Inflammatory macrophage treated with lipopolysaccharide for 4 hours (primary cell): Measurements from ENCODE around the gene CERT1.

Experiments used
- DNase-seq: peaks from one replicate; pipeline ENCODE4 v3.0.0-alpha.2; 2020

Gene CERT1

DNA sequence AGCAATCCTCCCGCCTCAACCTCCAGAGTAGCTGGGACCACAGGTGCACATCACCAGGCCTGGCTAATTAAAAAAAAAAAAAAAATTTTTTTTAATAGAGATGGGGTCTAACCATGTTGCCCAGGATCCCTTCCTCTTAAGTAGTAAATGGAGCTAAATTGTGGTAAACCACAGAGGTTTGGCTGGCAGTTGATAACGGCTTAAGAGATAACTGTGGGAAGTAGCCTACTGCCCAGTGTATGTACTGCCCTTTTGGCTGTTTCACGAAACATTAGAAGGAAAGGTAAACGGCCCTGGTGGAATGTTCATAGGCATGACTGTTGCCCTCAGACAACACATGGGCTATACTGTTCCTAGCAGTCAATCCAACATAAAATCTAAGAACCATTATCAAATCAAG, 130.0 kb downstream of the CERT1 start:
- DNase-seq = no peak

DNA sequence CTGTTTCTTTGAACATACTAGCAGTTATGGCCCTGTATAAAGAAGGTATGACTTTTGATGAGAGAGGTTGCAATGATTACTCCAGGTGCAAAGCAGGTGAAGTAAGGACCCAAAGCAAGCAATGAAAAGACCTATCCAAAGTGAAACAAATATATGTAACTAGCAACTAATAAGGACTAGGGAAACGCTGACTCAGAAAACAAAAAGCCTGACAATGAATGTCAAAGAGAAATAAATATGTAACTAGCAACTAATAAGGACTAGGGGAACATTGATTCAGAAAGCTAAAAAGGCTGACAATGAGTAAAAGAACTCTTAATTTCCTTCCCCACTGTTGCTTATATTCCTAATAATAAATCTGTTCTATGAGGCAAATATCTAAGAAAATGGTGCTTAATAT, 131.3 kb downstream of the CERT1 start:
- DNase-seq = no peak

DNA sequence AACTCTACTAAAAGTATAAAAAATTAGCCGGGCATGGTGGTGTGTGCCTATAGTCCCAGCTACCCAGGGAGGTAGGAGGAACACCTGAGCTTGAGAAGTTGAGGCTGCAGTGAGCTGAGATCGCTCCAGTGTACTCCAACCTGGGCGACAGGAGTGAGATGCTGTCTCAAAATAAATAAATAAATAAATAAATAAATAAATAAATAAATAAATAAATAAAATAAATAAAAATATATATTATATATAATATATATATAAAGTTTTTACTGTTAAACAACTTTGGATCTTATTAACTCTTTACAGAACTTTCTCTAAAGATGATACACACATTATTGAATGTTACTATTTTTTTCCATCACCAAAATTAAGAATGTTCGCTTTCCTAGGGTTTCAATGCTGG, 136.0 kb downstream of the CERT1 start:
- no peak for DNase-seq

DNA sequence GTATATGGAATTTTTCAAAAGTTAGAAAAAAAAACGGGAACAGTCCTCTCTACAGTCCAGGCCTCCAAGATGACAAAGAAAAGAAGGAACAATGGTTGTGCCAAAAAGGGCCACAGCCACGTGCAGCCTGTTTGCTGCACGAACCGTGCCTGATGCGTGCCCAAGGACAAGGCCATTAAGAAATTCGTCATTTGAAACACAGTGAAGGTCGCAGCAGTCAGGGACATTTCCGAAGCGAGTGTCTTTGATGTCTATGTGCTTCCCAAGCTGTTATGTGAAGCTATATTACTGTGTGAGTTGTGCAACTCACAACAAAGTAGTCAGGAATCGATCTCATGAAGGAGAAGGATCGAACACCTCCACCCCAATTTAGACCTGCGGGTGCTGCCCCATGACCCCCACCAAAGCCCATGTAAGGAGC, 137.0 kb downstream of the CERT1 start:
- DNase-seq = no peak

DNA sequence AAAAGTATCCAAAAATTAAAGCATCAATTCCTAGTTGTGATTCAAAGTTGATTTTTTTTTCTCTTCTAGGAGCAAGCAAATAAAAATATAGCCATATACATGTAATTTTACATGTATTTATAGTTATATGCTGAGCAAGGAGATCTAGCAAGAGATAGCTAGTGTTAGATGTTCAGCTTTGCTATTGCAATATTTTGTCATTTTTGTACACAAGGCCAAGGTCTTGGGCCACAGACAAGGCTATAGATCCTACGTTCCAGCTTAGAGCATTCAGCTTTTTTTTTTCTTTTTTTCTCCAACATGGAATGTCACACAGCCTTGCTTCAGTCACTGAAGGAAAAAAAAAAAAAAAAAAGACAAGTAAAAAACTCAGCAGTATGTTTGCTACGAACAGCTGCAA, 137.6 kb downstream of the CERT1 start:
- no peak for DNase-seq

DNA sequence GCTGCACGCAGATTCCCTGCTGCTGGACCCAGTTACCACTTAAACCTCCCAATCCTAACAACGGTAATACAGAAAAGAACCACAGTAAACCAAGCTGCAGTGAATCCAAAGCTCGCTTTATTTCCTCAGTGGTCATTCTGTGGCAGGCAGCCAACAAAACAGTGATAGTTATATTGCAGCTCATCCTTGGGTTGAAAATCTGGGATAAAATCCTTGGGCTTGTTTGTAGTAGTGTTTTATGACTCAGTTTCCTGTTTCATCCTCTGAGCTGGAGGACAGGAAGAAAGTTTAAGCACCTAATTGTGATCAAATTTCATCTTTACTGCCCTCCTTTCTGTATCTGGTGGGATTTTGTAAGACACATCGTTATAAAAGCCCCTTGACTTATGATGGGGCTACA, 143.0 kb downstream of the CERT1 start:
- no peak for DNase-seq

DNA sequence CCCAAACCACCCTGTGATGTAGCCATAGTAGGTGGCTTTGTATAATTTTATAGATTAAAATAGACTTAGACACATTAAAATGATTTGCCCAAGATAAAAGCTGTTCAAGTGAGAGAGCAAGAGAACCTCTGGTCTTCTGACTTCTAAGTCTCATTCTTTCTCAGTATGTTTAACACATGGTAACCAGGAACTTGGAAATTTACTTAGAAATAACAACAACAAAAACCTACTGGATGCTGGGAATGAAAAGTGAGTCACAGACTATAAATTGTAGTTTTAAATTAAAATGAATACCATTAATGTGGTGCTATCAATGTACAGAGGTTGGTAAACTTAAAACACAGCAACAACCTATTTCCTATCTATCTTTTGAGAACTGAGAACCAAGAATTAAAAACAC, 144.0 kb downstream of the CERT1 start:
- no peak for DNase-seq

DNA sequence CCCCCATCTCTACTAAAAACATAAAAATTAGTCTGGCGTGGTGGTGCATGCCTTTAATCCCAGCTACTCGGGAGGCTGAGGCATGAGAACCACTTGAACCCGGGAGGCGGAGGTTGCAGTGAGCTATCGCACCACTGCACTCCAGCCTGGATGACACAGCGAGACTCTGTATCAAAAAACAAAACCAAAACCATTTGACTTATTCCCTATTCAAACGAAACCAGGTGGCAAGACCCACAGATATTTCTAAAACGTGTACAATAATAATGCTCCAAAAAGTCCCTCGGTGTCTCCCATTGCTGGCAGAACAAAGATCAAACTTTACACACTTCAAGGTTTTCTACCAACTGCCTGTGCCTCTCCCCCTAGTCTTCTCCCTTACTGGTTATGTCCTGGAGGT, 144.6 kb downstream of the CERT1 start:
- DNase-seq = no peak

DNA sequence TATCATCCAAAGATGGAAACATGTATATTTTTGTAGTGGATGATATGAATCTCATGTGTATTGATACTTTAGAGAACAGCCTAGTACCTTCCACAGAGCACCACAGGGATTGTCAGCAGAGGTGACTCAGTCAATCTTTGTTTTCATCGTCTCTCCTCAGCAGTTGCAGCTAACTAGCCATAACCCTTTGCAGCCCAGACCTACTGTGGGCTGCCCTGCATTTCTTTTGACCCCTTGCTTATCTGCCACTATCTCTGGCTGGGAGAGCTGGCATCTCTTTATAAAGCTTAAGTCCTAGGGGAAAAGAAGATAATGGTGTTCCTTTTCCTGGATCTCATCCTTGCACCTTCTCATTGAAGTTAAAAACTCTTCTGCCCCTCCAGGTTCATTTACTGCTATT, 145.7 kb downstream of the CERT1 start:
- DNase-seq = no peak

DNA sequence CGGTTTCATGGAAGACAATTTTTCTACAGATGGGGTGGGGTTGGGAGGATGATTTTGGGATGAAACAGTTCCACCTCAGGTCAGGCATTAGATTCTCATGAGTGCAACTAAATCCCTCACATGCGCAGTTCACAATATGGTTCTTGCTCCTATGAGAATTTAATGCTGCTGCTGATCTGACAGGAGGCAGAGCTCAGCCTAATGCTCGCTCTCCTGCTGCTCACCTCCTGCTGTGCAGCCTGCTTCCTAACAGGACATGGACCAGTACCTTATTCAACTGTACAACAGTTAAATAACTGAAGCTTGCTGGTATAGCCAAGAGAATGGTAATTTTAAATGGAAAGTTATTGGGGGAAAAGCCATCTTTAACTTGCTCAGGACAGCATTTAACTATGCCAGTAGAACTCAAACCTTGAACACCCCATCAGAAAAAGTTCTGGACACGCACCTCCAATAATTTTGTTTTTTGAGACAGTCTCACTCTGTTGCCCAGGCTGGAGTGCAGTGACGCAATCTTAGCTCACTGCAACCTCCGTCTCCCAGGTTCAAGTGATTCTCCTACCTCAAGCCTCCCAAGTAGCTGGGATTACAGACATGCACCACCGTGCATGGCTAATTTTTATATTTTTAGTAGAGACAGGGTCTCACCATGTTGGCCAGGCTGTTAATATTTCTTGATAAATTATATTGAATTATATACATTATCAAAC, 146.7 kb downstream of the CERT1 start:
- DNase-seq = no peak

DNA sequence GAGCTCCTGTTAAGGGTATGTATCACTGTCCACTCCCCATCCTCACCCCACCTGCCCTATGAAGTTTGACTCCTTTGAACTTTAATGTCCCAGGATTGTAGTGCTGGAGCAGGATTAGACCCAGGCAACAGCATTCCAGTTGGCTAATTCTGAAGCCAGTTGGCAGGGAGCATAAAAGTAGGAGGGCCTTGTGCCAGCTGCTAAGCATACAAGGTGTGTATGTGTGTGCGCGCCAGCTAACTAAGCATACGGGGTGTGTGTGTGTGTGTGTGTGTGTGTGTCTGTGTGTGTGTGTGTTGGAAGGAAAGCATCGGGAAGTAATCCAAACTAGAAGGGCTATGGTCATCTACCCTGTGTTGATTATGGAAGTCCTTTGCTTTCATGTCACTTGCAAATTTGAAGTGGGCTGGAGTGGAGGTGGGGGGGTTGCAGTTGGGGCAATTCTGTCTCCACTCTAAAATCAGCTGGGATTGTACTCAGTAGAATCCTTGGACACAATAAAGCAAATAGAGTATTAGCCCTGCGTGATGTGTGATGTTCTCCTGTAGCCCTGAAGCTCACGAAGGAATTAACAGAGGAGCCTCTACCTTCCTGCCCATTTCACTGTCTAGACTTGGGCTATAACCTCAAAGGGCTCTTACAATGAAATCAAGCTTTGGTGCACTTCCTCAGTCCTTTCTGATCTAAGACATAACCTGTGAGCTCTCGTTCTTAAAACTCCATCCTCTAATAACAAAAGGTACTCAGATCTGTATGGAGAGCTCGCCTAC, 147.5 kb downstream of the CERT1 start:
- DNase-seq = no peak

DNA sequence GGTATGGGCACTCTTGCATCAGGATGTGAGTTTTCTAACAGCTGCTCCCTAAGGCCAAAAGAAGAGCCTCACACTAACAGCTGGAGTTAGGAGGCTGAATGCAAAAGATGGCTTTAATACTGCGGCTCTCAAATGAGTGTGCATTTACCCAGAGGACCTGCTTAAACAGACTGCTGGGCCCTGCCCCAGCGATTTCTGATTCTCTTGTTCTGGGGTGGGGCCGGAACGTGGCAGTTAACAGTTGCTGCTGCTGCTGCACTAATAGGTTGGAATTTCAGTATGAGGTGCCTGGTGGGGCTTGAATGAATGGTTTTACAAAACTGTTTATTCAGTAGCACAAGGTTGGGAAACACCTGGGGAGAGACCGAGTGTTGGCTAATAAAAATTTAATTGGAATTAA, 148.3 kb downstream of the CERT1 start:
- no peak for DNase-seq

DNA sequence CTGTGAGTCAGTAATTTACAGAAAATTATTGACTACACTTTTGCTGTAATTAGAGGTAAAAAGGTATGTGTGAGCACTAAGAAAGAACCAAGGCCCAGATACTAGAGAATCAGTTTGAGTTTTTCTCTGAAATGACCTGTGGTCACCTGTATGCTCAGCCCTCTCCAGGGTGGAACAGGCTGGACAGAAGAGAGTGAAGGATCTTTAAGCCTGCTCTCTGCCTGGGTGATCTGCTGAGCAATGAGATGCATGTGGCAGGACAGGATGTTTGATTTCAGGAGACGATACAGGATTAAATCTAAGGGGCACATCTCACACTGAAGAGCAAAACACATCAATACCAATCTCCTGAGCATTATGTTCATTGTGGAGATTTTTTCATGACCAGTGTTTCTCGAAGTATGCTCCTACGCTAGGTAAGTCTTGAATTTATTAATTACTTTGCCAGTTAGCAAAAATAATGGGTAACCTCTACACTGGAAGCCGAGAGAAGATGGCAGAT, 148.9 kb downstream of the CERT1 start:
- no peak for DNase-seq

DNA sequence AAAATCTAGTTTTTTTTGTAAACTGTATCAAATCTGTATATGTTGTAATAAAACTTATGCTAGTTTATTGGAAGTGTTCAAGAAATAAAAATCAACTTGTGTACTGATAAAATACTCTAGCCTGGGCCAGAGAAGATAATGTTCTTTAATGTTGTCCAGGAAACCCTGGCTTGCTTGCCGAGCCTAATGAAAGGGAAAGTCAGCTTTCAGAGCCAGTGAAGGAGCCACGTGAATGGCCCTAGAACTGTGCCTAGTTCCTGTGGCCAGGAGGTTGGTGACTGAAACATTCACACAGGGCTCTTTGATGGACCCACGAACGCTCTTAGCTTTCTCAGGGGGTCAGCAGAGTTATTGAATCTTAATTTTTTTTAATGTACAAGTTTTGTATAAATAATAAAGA, 150.1 kb downstream of the CERT1 start:
- DNase-seq = no peak

DNA sequence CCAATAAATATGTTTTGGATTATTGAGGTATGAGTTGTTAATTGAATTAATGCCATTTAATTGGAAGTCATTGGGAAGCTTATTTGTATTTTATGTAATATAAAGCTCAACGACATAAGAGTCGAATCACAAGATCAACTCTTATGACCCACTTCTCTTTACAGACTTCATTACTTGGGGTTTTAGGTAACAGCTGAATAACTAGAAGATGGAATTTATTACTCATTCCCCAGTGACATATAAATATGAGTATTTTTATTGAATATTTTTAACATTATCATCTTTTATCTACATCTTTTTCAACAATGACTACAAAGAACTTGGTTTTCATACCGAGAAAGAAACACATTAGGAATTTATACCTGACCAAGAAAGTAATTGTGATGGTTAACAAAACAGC, 153.3 kb downstream of the CERT1 start:
- DNase-seq = no peak

DNA sequence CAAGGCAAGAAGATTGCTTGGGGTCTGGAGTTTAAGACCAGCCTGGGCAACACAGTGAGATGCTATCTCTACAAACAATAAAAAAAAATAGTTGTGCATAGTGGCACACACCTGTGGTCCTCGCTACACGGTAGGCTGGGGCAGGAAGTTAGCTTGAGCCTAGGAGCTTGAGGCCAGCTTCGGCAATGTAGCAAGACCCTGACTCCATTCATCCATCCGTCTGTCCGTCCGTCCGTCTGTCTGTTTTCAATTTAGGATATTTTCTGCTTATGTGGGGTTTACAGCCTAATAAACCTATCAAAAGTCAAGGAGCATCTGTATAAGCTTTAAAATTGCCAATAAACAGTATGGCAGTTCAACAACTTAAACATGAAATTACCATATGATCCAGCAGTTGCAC, 154.7 kb downstream of the CERT1 start:
- DNase-seq = no peak

DNA sequence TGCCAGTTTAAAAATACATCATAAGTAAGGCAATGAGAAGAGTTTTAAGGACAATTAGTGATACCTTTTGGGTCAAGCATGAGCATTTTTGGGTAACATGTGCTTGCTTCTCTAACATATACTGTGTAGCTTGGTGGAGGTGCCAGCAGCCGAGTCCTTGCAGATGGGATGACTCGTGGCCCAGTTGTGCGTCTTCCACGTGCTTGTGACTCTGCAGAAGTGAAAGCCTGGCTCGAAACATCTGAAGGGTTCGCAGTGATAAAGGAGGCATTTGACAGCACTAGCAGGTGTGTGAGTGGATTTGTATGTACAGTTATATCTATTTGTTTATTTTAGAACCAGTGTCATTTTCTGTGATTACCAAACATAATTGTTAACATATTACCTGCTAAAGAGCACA, 156.2 kb downstream of the CERT1 start:
- no peak for DNase-seq

DNA sequence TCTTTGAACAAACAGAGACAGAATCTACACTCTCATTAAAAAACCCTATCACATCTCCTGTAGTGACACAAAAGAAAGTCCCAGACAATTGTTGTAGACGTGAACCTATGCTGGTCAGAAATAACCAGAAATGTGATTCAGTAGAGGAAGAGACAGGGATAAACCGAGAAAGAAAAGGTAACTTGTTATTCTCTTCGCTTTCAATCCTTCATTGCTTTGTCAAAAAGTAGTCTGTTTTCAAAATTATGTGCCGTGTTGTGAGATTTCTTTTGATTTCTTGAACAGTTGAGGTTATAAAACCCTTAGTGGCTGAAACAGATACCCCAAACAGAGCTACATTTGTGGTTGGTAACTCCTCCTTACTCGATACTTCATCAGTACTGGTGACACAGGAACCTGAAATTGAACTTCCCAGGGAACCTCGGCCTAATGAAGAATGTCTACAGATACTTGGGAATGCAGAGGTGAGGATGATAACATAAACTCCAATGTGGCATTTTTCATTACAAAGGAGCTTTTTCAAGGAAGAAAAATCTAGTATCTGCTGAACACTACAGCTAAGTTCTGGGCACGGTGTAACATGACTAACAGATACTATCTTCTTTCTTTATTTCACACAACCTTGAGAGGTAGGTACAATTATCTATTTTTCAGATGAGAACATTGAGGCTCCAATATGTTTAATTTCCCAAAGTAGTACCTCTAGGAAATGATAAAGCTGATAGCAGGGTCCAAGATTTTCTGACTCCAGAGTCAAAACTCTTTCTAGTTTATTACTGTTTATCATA, 160.1 kb downstream of the CERT1 start:
- no peak for DNase-seq

DNA sequence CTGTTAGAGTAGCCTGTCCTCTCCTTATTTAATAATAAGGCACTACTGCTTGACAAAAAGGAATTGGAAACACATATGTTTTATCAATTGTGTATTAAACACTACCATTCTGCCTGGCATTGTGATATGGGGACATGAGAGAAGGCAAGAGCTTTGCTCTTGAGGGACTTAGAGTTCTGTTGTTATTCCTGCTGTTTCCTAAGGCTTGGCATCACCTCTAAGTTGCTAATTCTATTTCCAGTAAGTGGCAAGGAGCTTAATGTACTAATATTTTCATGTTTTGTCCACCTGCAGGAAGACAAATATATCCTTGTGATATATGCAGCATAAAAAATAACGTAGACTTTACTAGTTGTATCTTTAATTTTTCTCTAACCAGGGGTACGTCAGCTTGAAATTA, 161.8 kb downstream of the CERT1 start:
- no peak for DNase-seq

DNA sequence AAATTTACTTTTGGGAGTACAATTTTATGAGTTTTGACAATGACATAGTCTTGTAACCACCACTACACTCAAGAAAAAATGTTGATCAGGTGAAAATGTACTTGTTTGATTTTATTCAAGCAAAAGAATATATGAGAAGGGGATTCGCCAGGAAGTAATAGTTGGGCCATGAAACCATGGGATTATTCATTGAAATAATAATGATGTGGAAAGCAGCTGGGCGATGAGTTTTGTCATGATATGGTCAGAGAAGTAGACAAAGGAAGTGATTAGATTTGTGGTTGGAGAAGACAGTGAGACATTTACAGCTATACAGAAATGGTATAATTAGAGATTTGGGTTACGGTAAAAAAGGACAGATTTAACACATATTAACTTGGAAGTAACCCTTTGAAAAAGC, 163.2 kb downstream of the CERT1 start:
- DNase-seq = no peak

DNA sequence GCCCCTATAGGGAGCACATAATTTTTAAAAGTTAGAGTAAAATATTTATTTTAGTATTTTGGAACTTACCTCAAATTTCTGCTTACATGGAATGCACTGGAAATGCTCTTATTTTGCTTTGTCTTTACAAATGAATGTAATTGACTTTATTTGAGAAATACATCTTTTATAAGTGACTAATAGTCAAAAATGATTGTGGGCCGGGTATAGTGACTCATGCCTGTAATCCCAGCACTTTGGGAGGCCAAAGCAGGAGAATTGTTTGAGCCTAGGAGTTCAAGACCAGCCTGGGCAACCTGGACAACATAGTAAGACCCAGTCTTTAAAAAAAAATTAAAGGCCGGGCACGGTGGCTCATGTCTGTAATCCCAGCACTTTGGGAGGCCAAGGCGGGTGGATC, 168.6 kb downstream of the CERT1 start:
- no peak for DNase-seq

DNA sequence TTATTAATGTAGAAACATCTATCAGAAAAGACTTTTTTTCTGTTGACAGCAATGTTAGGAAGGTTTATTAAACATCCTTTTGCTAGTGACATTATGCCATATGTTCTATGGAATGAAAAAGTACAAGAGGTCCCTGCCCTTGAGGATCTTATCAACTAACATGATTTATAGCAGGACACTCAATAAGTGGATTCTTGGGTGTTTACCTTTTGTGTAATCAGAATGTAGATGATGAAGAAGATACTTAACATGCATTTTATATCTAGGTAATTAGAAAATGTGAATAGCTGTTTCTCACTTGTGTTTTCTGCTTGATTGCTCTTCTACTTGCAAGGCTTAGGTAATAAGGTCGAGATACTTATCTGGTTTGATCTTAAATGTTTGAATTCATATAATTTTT, 169.5 kb downstream of the CERT1 start:
- DNase-seq = no peak

DNA sequence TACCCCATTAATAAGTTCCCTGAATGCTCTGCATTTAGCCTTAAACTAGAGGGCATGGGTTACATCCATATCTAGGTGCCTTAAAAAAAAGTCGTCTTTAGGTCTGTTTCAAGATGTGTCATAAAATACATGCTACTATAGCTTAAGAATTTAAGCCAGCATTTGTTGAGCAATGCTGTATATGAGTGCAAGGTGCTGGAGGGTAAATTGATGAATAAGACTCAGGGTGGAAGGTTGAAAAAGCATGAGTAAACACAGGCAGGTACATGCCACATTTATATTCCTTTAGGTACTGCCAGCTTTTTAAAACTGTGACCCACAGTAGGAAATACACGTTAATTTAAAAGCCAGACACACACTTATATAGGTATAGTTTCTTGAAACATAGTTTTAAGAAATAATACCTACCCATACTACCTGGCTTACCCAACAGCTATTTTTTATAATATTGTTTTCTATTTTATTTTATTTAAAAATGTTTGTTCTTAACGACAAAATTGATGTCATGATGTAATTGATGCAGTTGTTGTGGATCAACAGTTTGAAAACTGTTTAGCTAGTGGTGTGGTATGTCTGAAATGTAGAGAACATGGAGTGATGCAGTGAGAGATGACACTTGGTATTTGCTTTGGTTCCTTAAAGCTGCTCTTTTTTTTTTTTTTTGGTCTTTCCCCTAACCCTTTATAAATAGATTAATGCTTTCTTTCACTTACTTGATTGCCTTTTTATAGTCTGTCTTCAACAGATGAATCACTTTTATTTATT, 170.5 kb downstream of the CERT1 start:
- no peak for DNase-seq
